Progenitor cell of endocrine pancreas (in vitro differentiated cells): ENCODE data around the gene IREB2. TPM values are rescaled to one million over a fixed set of nuclear protein-coding genes. Genes with fewer than 3 reads are reported as not detected.
A peak's percentile ranks its signal among the peaks of the same experiment; 100 is the strongest.

ENCODE experiments used
- DNase-seq: peaks from one replicate; pipeline ENCODE4 v3.0.0; 2021; ENCODE audit warnings: low spot score; ENCODE audit not compliant: unreplicated experiment
- H3K27ac Mint-ChIP-seq: 2 replicates; pipeline ENCODE4 v1.8.0; 2021; ENCODE audit warnings: mild to moderate bottlenecking, moderate library complexity, mixed read lengths
- H3K27me3 Mint-ChIP-seq: 2 replicates; pipeline ENCODE4 v1.8.0; 2021; ENCODE audit warnings: mixed read lengths
- H3K36me3 Mint-ChIP-seq: 2 replicates; pipeline ENCODE4 v1.8.0; 2022; ENCODE audit warnings: mixed read lengths; ENCODE audit not compliant: insufficient read depth
- H3K4me1 Mint-ChIP-seq: 2 replicates; pipeline ENCODE4 v1.8.0; 2021; ENCODE audit warnings: low read depth, mixed read lengths
- H3K4me3 Mint-ChIP-seq: 2 replicates; pipeline ENCODE4 v1.8.0; 2021; ENCODE audit warnings: low read depth, mild to moderate bottlenecking, moderate library complexity, mixed read lengths
- H3K9me3 Mint-ChIP-seq: 2 replicates; pipeline ENCODE4 v1.8.0; 2021; ENCODE audit warnings: low read depth, mixed read lengths
- CTCF ChIP-seq: fragments of 200-600 bp; sonication (generic); IDR thresholded peaks from one replicate; pipeline ENCODE4 v1.5.0; 2021; ENCODE audit warnings: antibody characterized with exemption, mild to moderate bottlenecking; ENCODE audit not compliant: unreplicated experiment
- total RNA-seq: library from RNA; stranded (reverse); gene quantifications from 2 replicates; pipeline ENCODE4 v1.2.1, GENCODE V29; 2021

The IREB2 gene
- total RNA-seq, 1 donor from 2014 or later: 95.3 TPM

DNA sequence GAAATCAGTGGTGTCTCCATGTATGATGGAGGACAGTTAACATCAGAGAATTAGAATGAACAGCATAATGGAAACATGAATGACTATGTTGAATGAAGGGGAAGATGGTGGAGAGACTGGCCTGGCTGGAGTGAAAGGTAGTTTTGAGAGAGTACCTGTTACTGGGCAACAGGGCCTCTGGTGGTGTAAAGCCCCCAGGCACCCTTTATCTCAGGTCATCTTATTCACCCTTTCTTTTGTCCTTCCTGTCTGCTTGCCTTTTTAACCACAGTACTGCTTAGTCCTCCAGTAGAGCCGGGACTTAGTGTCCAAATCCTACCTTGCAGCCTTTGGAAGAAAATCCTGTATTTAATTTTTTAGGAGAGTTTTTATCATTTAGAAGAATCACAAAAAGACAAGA, 6.2 kb downstream of the IREB2 start:
- Mint-ChIP-seq H3K4me1 (peaks cover 7% of the 10 kb centered on the region), H3K9me3 (no peaks in the 10 kb centered on the region)

GRCh38 chr15:78445875-78446274, 7.9 kb downstream of the IREB2 start:
- Mint-ChIP-seq H3K36me3 (peaks cover 27% of the 10 kb centered on the region), H3K4me1 (peaks cover 4% of the 10 kb centered on the region), H3K27ac (peak overlapping the region; percentile 1), H3K9me3 (no peaks in the 10 kb centered on the region), H3K27me3 (no peaks in the 10 kb centered on the region), H3K4me3 (no peak overlapping the region)
- DNase-seq: no peak
- TF ChIP-seq CTCF: no peak

More for the DNA sequence above, 6.2 kb downstream of the IREB2 start:
- Mint-ChIP-seq H3K4me3 (no peak overlapping the region), H3K36me3 (peaks cover 27% of the 10 kb centered on the region), H3K27ac (peak overlapping the region; percentile 77), H3K27me3 (no peaks in the 10 kb centered on the region)
- no peak for DNase-seq
- TF ChIP-seq CTCF: no peak

DNA sequence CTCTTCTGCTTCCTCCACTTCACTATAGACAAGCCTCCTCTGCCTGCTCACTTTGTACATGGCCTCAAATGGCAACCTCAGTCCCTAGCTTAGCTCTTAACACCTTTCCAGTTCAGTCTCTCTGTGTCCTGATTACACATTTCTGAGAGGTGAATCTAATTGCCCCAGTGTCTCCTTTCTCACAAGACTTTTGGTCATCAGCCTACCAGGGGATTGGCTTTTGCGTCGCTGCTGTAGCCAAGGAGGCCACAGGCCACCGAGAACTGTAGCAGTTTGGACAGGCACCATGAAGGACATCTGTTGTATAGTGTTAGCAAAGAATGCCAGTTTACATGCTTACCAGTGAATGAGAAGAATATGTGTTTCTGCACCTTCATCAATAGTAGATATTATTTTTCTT, 8.5 kb downstream of the IREB2 start:
- Mint-ChIP-seq H3K36me3 (peaks cover 24% of the 10 kb centered on the region), H3K27ac (peak overlapping the region; percentile 55), H3K27me3 (no peaks in the 10 kb centered on the region), H3K4me1 (peaks cover 4% of the 10 kb centered on the region), H3K4me3 (no peak overlapping the region), H3K9me3 (no peaks in the 10 kb centered on the region)
- no peak for DNase-seq
- TF ChIP-seq CTCF: no peak

DNA sequence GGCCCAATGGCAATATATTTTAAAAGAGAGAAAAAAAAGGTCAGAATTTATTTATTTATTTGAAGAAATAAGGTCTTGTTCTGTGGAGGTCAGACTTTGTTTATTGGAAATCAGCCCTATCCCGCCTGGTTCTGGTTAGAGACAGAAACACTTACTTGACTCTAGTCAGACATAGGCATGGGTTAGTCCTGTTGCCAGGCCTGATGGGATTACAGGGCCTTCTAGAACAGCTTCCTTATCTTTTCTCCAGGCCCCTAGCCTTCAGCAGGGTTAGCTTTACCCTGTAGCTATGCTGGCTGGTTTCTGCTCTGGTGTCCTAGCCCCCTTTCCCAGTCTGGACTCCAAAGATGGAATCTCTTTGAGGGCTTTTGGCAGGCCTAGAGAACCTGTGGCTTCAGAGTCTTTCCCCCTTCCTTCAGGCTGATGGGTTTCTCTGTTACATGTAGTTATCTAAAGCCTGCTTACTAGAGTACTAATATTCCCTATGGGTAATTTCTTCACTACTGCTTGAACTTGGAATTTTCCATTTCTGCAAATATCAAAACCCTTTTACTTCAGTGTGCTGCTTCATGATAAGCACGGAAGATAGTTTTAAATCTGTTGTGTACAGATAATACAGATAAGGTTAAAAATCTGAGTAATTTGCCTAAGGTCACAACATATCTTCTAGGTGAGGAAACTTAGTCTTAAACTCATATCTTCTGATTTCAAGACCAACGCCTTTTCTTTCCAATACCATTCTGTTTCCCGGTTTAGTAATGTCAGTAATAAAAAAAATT, 10.6 kb downstream of the IREB2 start:
- TF ChIP-seq CTCF: no peak
- Mint-ChIP-seq H3K36me3 (peaks cover 23% of the 10 kb centered on the region), H3K27ac (peak overlapping the region; percentile 66)

DNA sequence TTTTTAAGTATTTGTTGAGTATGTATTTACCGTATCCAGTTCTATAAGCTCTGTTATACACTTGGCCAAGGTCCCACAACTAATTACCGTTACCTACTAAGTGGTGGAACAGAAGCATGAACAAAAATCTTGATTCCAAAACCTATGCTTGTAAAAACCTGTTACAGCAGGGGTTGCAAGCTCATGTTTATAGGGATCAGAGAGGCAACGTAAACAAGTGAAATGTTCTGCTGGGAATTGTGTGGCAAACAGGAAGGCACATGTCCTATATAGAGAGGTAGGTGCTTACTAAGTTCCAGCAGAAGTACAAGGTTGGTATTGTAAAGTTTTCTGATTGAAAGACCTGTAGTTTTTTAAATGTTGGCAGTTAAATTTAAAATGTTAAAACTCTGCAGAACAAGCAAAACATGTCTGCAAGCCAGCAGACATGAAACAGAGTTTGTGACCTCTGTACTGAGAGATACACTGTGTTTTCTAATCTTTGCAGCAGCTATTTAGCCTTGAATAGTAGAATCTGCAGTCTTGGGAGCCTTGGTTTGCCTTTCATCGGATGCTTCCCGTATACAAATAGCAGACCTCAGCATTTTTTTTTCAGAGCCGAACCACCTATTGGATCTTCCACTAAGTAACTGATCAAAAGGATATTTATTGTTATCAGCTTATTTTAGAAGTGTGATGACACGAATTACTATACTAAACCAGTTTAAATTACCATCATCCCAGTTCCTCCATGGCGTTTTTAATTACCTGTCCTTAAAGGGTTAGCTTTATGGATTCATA, 11.4 kb downstream of the IREB2 start:
- no peak for DNase-seq
- H3K4me1 Mint-ChIP-seq: peaks cover 16% of the 10 kb centered on the region
- no peak overlapping the region for H3K27ac Mint-ChIP-seq
- no peak overlapping the region for H3K4me3 Mint-ChIP-seq
- no peaks in the 10 kb centered on the region for H3K27me3 Mint-ChIP-seq
- peaks cover 23% of the 10 kb centered on the region for H3K36me3 Mint-ChIP-seq
- H3K9me3 Mint-ChIP-seq: no peaks in the 10 kb centered on the region
- TF ChIP-seq CTCF: no peak

More for the DNA sequence above, 10.6 kb downstream of the IREB2 start:
- no peak for DNase-seq
- peaks cover 14% of the 10 kb centered on the region for H3K4me1 Mint-ChIP-seq
- H3K4me3 Mint-ChIP-seq: no peak overlapping the region
- no peaks in the 10 kb centered on the region for H3K27me3 Mint-ChIP-seq
- H3K9me3 Mint-ChIP-seq: no peaks in the 10 kb centered on the region
